Measurements from ENCODE around the gene MLLT6.

- peak; percentile 100 for TF ChIP-seq CTCF (IDR thresholded peaks at IDR 0.05)
- TF ChIP-seq, protein P1, sequence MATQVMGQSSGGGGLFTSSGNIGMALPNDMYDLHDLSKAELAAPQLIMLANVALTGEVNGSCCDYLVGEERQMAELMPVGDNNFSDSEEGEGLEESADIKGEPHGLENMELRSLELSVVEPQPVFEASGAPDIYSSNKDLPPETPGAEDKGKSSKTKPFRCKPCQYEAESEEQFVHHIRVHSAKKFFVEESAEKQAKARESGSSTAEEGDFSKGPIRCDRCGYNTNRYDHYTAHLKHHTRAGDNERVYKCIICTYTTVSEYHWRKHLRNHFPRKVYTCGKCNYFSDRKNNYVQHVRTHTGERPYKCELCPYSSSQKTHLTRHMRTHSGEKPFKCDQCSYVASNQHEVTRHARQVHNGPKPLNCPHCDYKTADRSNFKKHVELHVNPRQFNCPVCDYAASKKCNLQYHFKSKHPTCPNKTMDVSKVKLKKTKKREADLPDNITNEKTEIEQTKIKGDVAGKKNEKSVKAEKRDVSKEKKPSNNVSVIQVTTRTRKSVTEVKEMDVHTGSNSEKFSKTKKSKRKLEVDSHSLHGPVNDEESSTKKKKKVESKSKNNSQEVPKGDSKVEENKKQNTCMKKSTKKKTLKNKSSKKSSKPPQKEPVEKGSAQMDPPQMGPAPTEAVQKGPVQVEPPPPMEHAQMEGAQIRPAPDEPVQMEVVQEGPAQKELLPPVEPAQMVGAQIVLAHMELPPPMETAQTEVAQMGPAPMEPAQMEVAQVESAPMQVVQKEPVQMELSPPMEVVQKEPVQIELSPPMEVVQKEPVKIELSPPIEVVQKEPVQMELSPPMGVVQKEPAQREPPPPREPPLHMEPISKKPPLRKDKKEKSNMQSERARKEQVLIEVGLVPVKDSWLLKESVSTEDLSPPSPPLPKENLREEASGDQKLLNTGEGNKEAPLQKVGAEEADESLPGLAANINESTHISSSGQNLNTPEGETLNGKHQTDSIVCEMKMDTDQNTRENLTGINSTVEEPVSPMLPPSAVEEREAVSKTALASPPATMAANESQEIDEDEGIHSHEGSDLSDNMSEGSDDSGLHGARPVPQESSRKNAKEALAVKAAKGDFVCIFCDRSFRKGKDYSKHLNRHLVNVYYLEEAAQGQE (IDR thresholded peaks at IDR 0.05), result no peak
- TF ChIP-seq, protein P2, sequence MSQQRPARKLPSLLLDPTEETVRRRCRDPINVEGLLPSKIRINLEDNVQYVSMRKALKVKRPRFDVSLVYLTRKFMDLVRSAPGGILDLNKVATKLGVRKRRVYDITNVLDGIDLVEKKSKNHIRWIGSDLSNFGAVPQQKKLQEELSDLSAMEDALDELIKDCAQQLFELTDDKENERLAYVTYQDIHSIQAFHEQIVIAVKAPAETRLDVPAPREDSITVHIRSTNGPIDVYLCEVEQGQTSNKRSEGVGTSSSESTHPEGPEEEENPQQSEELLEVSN (IDR thresholded peaks at IDR 0.05; ENCODE audit: borderline replicate concordance, low read depth), result no peak
- no peak for TF ChIP-seq NR3C1 (IDR thresholded peaks at IDR 0.05)
- TF ChIP-seq, protein P3, sequence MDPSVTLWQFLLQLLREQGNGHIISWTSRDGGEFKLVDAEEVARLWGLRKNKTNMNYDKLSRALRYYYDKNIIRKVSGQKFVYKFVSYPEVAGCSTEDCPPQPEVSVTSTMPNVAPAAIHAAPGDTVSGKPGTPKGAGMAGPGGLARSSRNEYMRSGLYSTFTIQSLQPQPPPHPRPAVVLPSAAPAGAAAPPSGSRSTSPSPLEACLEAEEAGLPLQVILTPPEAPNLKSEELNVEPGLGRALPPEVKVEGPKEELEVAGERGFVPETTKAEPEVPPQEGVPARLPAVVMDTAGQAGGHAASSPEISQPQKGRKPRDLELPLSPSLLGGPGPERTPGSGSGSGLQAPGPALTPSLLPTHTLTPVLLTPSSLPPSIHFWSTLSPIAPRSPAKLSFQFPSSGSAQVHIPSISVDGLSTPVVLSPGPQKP (IDR thresholded peaks at IDR 0.05; ENCODE audit: low read depth, low read length), result no peak
- no peak for TF ChIP-seq SREBF2 (IDR thresholded peaks at IDR 0.05)
- TF ChIP-seq RFX5 (IDR thresholded peaks at IDR 0.05), result no peak
- TF ChIP-seq GATA3 (IDR thresholded peaks at IDR 0.05; ENCODE audit: borderline replicate concordance), result no peak
- no peak for TF ChIP-seq POLR2A (IDR thresholded peaks at IDR 0.05; ENCODE audit: low read length)
- peak; percentile 53; the same call in 1 of the 2 replicates for TF ChIP-seq ESRRA (IDR thresholded peaks at IDR 0.05; ENCODE audit: borderline replicate concordance, low read length)
- TF ChIP-seq, protein P4, sequence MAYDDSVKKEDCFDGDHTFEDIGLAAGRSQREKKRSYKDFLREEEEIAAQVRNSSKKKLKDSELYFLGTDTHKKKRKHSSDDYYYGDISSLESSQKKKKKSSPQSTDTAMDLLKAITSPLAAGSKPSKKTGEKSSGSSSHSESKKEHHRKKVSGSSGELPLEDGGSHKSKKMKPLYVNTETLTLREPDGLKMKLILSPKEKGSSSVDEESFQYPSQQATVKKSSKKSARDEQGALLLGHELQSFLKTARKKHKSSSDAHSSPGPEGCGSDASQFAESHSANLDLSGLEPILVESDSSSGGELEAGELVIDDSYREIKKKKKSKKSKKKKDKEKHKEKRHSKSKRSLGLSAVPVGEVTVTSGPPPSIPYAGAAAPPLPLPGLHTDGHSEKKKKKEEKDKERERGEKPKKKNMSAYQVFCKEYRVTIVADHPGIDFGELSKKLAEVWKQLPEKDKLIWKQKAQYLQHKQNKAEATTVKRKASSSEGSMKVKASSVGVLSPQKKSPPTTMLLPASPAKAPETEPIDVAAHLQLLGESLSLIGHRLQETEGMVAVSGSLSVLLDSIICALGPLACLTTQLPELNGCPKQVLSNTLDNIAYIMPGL (CRISPR knock-in tag; IDR thresholded peaks at IDR 0.05; ENCODE audit: borderline replicate concordance), result no peak
- TF ChIP-seq USF2 (IDR thresholded peaks at IDR 0.05), result no peak
- TF ChIP-seq EP300 (IDR thresholded peaks at IDR 0.05), result no peak
Observed at GRCh38 chr17:38667099-38667786, 37.8 kb upstream of the MLLT6 start.

Data from A549 (cell line).